UCSD-AML1 (cell line): ENCODE results near the gene UQCRH.
A peak's percentile ranks its signal among the peaks of the same experiment; 100 is the strongest.
"Not testable (repeated sequence)": the region's sequence is repeated elsewhere in the genome, so short reads cannot be mapped to it uniquely, and the experiment has no call there.

Experiments
- DNase-seq: peaks from one replicate; lab custom pipeline; 2025; ENCODE audit not compliant: unreplicated experiment; lab: John Stamatoyannopoulos, UW

The UQCRH gene

GRCh38 chr1:46331786-46332540 is 28.5 kb downstream of the UQCRH start:
- DNase-seq: not testable (repeated sequence)

- peak; percentile 31 for DNase-seq
These were observed 30.0 kb downstream of the UQCRH start for GRCh38 chr1:46333300-46334029.

- no peak for DNase-seq
These were observed 30.5 kb downstream of the UQCRH start for GRCh38 chr1:46334030-46334384.

GRCh38 chr1:46335081-46335480 is 31.6 kb downstream of the UQCRH start:
- no peak for DNase-seq

GRCh38 chr1:46337409-46337808 is 33.9 kb downstream of the UQCRH start:
- DNase-seq: not testable (repeated sequence)

GRCh38 chr1:46340404-46341221 is 37.1 kb downstream of the UQCRH start, which contains the start of gene NSUN4:
TSS of gene NSUN4 (plus strand) at chr1:46340807. CDS start at chr1:46340827, 20 bp downstream.
- peak; percentile 94 for DNase-seq

- DNase-seq: no peak
These were observed 38.0 kb downstream of the UQCRH start for GRCh38 chr1:46341222-46342083.

- DNase-seq: no peak
These were observed 38.7 kb downstream of the UQCRH start for GRCh38 chr1:46342084-46342656.

GRCh38 chr1:46342677-46343350 is 39.3 kb downstream of the UQCRH start:
- DNase-seq: no peak

- no peak for DNase-seq
These were observed 39.8 kb downstream of the UQCRH start for GRCh38 chr1:46343351-46343695.

GRCh38 chr1:46343705-46344104 is 40.2 kb downstream of the UQCRH start:
- DNase-seq: no peak

GRCh38 chr1:46344481-46344880 is 41.0 kb downstream of the UQCRH start:
- DNase-seq: no peak

- DNase-seq: no peak
These were observed 41.8 kb downstream of the UQCRH start for GRCh38 chr1:46345281-46345680.

GRCh38 chr1:46352363-46352762 is 48.9 kb downstream of the UQCRH start:
- DNase-seq: no peak

GRCh38 chr1:46355920-46356319 is 52.4 kb downstream of the UQCRH start:
- not testable (repeated sequence) for DNase-seq

GRCh38 chr1:46362158-46362557 is 58.7 kb downstream of the UQCRH start:
- DNase-seq: no peak

- no peak for DNase-seq
These were observed 59.6 kb downstream of the UQCRH start for GRCh38 chr1:46363121-46363520.

- no peak for DNase-seq
These were observed 61.1 kb downstream of the UQCRH start for GRCh38 chr1:46364612-46365011.

GRCh38 chr1:46365796-46366195 is 62.3 kb downstream of the UQCRH start:
- DNase-seq: not testable (repeated sequence)
